HG03064 (cell line): ENCODE results near the gene PNLDC1.
A peak's percentile ranks its signal among the peaks of the same experiment; 100 is the strongest.

Experiments
- ATAC-seq: cut with Tn5 transposase; IDR thresholded peaks from one replicate; pipeline ENCODE4 v1.9.1; 2021; ENCODE audit warnings: low read depth; ENCODE audit not compliant: unreplicated experiment

PNLDC1 gene, protein sequence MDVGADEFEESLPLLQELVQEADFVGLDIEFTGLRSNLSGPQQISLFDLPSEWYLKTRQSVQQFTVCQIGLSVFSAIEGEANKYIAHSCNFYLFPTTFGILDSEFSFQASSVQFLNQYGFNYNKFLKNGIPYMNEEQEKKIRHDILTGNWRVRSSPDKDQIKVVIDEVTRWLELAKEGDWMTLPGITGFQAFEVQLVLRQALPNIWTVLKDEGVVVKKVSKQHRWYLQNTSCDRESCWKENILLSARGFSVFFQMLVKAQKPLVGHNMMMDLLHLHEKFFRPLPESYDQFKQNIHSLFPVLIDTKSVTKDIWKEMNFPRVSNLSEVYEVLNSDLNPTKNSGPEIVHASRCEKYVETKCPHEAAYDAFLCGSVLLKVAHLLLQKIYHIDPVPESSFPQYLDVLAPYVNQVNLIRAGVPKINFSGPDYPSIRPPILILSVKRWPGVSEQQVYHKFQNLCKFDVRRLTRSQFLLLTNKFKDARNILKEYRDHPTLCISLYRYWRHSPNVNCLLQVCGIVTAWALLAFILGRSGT

DNA sequence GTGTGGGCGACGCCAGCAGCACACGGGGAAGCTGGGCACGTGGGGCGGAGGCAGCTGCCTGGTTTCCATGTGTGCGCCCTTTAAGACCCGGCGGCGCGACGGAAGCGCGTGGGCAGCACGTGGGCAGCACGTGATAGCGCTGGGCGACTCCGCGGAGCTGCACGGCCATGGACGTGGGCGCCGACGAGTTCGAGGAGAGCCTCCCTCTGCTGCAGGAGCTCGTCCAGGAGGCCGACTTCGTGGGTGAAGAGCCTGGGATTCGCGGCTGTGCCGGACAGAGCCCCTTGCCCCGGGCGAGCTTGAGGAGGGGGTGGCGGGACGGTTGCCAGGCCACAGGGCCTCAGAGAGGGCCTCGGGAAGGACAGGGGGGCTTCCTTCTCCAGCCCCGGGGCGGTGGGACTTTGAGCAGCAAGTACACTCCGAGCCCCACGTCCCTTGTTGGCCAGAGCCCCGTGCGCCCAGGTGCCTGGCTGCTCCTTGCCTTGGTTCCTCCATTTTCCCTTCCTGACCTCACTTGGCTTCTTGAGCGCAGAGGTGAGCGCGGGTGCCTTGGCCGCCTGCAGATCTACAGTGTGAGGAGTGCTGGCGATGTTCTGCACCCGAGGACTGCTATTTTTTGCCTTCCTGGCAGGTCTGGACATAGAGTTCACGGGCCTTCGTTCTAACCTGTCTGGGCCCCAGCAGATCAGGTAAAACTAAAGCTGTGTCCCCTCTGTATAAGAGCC is at the start of gene PNLDC1:
TSS of gene PNLDC1 (plus strand) at position 136 of the 725 bp plus-strand sequence. CDS start at position 168, 32 bp downstream.
- no peak for ATAC-seq

DNA sequence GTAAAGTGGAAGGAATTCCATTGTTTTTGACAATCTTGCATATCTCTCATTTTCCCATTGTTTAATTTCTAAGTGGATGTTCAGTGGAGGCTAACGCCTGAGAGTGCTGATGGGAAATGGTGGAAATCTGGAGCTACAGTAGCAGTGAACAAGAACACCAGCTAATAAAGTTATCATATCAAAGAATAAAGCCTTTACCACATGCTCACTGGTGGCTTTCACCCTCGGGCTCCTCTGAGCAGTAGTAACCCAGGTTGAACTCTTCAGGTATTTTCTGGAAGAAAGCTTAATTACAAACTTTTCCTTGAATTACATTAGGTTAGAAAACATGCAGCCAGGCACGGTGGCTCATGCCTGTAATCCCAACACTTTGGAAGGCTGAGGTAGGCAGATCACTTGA is 48.6 kb upstream of the PNLDC1 start:
- no peak for ATAC-seq

DNA sequence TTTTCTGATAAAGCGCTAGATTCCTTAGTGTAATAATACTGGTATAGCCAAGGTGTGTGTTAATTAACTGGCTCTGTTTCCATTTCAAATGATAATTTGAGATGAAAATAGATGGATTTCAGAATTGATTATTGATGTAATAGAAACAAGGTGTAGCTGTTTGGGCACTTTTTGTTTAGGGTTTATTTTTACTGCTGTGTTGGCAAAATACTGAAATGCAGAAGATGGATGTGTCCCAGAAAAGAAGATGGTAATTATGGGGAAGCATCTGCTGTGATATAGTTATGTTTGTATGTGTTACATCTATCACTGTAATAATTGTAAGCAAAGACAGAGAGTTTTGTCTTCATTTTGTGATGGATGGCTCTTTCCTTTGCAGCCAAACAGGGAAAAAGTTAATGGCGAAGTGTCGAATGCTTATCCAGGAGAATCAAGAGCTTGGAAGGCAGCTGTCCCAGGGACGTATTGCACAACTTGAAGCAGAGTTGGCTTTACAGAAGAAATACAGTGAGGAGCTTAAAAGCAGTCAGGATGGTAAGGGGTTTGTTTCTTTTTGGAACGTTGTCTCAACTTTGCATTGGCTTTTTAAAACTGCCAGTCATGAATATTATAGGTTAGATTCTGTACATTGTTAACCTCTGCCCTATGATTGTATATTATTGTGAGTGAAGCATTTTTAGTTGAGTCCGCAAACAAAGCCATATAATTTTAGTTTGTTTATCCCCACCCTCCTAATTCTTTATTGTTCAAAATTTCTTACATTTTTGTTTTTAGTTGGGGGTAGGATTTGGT is 46.8 kb upstream of the PNLDC1 start:
- ATAC-seq, result no peak

DNA sequence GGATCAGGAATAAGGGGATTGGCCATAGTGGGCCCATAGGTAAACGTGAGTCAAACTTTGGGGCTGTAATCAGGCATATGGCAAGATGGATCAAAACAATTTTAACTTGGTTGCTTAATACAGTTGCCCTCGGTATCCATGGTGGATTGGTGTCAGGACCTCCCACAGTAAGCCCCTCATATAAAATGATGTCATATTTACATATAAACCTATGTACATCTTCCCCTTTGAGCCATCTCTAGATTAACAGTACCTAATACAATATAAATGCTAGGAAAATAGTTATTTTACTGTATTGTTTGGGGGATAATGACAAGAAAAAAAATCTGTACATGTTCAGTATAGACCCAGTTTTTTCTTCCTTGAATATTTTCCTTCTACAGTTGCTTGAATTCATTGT is 45.7 kb upstream of the PNLDC1 start:
- no peak for ATAC-seq

DNA sequence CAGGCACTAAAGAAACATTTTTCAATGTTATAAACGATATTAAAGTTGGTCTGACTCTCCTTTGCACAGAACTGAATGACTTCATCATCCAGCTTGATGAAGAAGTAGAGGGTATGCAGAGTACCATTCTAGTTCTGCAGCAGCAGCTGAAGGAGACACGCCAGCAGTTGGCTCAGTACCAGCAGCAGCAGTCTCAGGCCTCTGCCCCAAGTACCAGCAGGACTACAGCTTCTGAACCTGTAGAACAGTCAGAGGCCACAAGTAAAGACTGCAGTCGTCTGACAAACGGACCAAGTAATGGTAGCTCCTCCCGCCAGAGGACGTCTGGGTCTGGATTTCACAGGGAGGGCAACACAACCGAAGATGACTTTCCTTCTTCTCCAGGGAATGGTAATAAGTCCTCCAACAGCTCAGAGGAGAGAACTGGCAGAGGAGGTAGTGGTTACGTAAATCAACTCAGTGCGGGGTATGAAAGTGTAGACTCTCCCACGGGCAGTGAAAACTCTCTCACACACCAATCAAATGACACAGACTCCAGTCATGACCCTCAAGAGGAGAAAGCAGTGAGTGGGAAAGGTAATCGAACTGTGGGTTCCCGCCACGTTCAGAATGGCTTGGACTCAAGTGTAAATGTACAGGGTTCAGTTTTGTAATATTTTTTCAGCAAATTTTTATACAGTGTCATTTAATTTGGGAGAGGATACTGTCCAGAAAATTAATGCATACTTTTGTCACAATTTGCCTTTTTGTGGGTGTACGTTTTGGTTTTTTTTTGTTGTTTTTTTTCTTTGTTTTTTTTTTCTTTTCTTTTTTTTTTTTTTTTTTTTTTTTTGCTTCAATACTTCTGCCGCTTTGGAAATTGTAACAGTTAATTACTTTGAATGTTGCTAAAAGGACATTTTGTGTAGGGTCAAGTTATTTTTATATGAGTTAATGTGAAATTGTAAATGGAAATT is 44.8 kb upstream of the PNLDC1 start:
- no peak for ATAC-seq

DNA sequence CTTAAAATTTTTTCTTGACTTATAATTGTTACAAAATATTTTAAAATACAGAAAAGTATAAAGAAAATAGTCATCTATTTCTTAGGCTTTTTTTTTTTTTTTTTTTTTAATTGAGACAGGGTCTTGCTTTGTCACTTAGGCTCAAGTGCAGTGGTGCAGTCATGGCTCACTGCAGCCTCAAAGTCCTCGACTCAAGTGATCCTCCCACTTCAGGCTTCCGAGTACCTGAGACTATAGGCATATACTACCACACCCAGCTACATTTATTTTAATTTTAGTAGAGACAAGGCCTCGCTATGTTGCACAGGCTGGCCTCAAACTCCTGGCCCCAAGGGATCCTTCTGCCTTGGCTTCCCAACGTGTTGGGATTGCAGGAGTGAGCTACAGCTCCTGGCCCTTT is 43.6 kb upstream of the PNLDC1 start:
- ATAC-seq, result no peak

DNA sequence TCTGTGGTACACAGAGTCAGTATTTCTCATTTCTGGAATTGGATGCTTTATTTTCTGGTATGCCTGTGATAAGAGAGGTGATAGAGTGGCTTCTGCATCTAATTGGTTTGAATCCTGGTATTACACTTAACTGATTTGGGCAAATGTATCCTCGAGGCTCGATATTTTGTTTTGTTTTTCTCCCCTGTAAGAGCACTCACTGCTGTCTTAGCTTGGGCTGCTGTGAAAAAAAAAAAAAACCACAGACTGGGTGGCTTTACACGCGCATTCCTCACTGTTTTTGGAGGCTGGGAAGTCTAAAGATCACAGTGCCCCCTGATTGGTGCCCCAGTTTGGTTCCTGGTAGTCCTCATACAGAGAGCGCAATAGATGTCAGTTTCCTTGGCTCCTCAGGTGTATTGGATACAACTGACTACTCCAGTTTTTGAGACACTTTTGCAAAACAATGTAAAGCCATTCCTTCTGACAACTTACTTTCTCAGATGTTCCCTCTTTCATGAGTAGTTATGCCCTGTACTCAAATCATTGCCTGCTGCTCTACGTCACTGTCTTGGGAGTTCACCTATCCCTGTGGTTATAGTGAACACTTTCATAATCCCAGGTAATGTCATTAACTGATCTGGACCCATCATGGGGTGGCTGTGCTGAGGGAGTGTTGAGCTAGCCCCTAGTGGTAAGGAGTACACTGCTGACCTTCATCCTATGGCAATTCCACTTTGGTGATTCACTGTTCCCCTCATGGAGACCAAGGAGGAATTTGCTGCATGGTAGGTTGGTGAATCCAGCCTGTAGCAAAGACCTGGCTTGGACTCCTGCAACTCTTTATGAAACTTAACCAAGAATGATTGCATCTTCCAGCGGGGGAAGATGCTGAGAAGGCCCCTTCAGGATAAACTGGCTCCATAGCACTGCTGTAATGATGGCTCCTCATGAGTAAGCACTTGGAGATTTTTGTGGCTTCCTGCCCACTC is 41.8 kb upstream of the PNLDC1 start:
- no peak for ATAC-seq

DNA sequence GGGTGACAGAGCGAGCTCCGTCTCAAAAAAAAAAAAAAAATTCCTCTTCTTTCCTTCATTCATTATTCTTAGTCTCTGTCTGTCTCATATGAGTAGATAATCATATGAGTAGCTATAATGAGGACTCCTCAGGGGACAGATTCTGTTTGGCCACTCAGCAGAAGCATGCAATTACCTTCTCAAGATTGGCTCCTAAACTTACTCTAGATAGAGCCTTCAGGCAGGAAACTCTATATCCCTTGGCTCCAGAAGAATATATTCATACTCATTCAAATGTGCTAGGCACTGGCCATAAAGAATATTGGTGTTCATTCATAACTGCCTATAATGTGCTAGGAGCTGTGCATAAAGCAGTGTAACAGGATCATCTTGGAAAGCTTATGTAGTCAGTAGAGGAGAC is 40.4 kb upstream of the PNLDC1 start:
- no peak for ATAC-seq

DNA sequence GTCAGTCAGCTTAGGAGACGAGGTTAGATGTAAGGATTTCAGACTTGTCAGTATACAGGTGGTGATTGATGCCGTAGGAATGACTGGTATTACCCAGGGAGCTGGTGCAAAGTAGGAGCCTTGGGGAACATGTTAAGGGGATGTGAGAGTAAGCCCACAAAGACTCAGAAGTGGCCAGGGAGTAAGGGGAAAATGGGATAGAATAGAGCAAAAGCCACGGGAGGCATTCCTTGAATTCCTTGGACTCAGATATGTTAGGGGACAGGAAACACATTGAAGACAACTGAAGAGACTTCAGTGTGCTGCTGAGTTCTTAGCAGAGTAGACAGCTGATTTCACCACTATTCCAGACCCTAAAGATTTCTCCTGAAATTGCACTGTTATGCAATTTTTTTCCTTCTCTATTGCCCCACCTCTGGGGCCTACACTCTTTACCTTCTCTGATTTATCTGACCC is 39.4 kb upstream of the PNLDC1 start:
- no peak for ATAC-seq

DNA sequence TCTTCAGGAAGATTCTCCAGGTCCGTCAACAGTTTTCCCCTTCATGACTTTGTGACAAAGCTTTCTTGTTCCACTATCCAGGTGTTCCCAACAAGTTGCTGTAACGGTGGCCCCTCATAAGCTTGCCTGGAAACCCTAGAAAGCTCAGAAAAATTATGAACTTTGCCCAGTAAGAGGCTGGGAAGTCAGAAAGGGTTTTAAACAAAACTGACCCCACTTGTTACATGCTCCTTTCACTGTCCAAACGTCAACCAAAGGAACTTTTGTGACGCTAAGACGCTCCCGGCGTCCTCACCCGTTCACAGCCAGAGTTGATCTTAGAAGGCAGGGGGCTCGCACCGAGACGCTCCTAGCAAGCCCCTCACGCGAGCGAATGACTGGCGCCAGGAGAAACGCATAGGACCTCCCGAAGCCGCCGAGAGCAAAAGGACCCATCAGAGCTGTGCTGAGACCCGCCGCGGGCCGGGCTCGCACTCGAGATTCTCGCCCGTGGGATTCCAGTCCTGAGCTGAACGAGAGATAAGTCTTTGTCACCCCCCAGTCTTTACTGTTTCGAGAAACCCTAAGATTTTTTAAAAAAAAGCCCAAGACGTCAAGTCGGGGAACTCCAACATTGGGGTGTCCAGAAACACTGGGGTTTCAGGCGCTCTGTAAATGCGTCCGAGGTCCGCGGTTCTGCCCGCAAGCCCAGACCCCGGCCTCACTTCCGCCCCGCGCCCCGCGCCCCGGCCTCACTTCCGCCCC is 38.8 kb upstream of the PNLDC1 start:
- ATAC-seq, result peak; percentile 5

DNA sequence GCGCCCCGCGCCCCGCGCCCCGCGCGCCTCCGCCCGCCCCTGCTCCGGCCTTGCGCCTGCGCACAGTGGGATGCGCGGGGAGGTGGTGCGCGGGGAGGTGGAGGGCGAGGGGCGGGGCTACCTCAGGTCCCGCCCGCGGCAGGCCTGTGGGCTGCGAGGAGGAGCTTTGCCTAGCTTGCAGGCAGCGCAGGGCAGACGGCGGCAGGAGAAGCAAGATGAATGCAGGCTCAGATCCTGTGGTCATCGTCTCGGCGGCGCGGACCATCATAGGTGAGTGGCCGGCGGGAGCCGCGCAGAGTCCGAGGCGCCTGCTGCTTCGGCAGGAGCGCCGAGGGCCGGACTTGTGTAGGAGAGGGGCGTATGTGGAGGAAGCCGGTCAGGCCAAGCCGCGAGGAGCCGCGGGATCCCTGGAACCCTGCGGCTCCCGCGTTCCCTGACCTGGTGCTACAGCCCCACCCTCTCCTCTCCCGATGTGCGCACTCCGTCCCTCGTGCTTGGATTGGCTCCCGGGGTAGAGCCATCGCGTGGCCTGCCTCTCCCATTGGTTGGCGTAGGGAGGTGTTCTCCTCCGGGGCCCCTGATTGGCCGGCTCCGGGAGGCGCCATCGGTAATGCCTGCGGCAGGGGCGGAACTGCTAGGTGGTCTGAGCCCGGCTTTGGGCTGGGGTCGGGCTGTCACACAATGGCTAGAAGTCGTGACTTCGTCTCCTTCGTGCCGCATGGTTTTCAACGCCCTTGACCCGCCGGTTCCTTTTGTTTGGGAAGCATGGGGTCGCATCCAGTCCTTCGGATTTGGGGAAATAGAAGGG is 38.0 kb upstream of the PNLDC1 start, which contains the start of gene ACAT2:
TSS of gene ACAT2 (plus strand) at position 173 of the 808 bp plus-strand sequence. CDS start at position 216, 43 bp downstream.
- peak; percentile 98 for ATAC-seq

DNA sequence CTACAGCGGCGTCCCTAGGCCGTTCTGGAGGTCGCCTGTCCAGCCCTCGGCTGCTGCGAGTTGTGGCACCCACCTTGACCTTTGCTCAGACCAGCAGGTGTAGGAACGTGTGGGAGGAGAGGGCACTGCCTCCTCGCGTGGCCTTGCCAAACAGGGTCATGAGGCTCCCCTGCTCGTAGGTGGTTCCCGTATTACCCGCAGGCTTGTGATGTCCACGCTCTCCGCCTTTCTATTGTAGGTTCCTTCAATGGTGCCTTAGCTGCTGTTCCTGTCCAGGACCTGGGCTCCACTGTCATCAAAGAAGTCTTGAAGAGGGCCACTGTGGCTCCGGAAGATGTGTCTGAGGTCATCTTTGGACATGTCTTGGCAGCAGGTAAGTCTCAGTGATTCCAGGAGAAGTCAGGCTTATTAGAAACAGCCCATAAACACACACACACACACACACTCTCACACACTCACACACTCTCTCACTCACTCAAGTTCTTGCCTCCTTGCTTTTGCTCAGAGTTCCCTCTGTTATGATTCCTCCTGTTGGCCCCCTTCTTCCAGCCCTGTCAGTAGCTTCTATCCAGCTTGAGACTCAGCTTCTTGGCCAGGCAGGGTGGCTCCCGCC is 37.3 kb upstream of the PNLDC1 start:
- ATAC-seq, result no peak

DNA sequence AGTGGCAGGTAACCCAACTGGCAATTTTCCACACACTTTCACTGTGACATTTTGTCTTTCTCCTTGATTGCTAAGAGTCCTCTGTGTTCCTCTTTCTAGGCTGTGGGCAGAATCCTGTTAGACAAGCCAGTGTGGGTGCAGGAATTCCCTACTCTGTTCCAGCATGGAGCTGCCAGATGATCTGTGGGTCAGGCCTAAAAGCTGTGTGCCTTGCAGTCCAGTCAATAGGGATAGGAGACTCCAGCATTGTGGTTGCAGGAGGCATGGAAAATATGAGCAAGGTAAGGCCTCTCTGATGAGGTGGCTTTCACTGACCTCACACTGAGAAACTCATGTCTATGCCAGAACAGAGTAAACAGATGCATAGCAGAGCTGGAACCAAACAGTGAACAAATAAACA is 33.2 kb upstream of the PNLDC1 start:
- no peak for ATAC-seq

DNA sequence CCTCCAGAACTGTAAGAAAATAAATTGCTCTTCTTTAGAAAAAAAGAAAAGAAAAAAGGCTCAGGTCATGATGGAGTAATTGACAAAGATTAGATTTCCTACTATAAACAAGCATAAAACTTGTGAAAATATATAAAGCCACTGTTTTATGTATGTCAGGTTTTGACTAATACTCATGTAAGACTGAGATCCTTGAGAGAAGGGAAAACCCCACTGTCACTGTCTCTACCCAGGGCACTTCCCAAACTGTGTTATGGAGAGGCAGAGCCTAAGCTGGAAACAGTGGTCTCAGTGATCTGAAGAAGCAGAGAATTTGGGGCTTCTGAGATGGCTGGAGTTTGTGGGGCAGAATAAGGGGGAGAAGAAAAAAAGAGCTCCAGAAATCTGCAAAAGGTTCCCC is 30.6 kb upstream of the PNLDC1 start:
- ATAC-seq, result no peak

DNA sequence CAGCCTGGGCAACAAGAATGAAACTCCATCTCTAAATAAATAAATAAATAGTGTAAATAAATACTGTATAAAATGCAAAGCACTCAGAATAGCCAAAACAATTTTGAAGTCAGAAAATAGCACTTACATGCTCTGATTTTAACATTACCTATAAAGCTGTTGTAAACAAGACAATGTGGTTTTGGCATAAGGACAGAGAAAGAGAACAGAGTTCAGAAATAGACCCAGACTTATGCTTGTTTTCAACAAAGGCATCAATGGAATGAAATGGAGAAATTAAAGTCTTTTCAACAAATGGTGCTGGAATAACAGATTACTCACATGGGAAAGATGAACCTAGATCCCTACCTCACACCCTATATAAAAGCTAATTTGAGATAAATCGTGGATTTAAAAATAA is 27.9 kb upstream of the PNLDC1 start:
- no peak for ATAC-seq

DNA sequence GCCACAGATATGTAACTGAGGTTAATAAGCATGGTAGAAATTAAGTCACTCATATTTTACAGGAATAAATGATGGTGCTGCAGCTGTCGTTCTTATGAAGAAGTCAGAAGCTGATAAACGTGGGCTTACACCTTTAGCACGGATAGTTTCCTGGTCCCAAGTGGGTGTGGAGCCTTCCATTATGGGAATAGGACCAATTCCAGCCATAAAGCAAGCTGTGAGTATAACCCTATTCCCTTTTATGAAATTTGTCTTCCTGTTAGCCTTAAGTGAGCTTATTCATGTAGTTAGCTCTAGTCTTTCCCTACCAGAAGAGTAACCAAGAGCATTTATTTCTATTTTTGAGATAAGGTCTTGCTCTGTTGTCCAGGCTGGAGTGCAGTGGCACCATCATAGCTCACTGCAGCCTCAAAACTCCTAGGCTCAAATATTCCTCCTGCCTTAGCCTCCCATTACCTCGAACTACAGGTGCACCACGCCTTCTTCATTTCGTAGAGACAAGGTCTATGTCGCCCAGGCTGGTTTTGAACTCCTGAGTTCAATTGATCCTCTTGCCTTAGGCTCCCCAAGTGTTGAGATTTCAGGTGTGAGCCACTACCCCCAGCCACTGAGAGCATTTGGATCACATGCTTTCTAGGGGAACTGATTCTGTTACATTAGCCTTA is 22.7 kb upstream of the PNLDC1 start:
- ATAC-seq, result no peak
